Measurements from ENCODE around the gene NADSYN1.
"Not testable (repeated sequence)": the region's sequence is repeated elsewhere in the genome, so short reads cannot be mapped to it uniquely, and the experiment has no call there.

Gene NADSYN1

DNA sequence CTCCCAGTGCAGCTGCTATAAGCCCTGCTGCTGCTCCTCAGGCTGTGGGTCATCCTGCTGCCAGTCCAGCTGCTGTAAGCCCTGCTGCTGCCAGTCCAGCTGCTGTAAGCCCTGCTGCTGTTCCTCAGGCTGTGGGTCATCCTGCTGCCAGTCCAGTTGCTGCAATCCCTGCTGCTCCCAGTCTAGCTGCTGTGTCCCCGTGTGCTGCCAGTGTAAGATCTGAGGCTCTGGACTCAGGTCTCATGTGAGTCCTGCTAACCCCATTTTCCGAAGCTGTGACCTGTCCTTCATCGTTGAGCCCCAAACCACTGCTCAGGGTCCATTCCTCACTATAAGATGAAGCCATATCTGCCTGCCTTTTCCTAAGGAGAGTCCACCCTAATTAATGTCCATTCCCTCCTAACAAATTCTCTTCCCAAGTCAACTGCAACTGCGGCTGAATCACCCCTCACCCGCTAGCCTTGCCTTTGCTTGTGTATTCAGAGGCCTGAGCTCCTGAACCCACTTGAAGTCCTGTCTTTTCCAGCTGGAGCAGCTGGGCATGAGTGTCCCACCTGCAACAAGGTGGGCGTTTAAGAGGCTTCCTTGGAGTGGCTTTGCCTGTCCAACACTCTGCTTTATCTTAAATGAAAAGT is 74.7 kb downstream of the NADSYN1 start:
- no peak for DNase-seq (ENCODE audit: low read depth in 2 of 2)
- no peak overlapping the region for H3K4me3 ChIP-seq (replicated peaks in 1 of 2; ENCODE audit: low read depth in 2 of 2, low read length in 2 of 2)
- TF ChIP-seq, protein P1, sequence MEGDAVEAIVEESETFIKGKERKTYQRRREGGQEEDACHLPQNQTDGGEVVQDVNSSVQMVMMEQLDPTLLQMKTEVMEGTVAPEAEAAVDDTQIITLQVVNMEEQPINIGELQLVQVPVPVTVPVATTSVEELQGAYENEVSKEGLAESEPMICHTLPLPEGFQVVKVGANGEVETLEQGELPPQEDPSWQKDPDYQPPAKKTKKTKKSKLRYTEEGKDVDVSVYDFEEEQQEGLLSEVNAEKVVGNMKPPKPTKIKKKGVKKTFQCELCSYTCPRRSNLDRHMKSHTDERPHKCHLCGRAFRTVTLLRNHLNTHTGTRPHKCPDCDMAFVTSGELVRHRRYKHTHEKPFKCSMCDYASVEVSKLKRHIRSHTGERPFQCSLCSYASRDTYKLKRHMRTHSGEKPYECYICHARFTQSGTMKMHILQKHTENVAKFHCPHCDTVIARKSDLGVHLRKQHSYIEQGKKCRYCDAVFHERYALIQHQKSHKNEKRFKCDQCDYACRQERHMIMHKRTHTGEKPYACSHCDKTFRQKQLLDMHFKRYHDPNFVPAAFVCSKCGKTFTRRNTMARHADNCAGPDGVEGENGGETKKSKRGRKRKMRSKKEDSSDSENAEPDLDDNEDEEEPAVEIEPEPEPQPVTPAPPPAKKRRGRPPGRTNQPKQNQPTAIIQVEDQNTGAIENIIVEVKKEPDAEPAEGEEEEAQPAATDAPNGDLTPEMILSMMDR (IDR thresholded peaks at IDR 0.05; ENCODE audit: low read depth, low read length): no peak

DNA sequence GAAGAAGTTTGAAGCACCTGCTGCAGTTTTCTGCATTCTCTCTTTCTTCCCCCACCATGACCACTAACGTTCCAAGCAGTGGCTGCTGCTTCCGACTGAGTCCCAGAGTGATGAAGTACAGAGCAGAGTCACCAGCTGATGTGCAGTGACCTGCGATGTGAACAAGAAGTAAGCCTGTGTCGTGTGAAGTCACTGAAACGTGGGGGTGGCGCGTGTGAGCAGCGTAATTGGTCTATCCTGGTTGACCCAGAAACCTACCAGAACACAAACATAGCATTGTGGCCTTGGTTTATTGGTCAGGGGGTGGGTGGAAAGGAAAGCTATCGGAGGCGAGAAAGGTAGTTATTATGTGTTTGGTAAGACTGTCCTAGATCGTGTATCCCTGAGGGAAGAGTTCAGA is 77.6 kb downstream of the NADSYN1 start:
- TF ChIP-seq, protein P1 (IDR thresholded peaks at IDR 0.05; ENCODE audit: low read depth, low read length): no peak
- no peak for DNase-seq (ENCODE audit: low read depth in 2 of 2)
- no peak overlapping the region for H3K4me3 ChIP-seq (replicated peaks in 1 of 2; ENCODE audit: low read depth in 2 of 2, low read length in 2 of 2)

DNA sequence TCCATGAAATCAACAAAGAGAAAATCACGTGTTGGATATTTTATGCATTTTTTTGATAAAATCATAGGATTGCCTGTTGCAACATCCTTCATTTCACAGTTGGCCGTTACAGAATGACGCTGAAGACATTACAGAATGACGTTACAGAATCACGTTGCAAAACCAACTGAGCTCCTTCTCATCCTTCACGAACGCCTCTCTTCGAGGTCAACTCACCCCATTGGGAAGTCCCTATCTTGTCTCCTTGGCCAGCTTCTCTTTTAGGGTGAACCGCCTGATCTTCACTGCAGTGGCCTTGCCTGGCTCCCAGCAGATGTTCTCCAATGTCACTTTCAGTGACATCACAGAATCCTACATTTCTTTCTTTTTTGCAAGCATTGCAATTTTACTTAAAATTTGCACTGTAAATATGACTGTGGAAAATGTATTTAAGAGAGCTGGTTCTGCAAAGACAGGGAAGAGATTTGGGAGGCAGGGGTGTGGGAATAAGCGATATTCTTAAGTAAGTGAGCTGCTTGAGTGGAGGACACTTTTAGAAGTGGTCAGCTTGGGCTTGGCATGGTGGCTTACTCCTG is 79.1 kb downstream of the NADSYN1 start:
- H3K4me3 ChIP-seq (replicated peaks in 1 of 2; ENCODE audit: low read depth in 2 of 2, low read length in 2 of 2): no peak overlapping the region
- no peak for DNase-seq (ENCODE audit: low read depth in 2 of 2)
- TF ChIP-seq, protein P1 (IDR thresholded peaks at IDR 0.05; ENCODE audit: low read depth, low read length): no peak

DNA sequence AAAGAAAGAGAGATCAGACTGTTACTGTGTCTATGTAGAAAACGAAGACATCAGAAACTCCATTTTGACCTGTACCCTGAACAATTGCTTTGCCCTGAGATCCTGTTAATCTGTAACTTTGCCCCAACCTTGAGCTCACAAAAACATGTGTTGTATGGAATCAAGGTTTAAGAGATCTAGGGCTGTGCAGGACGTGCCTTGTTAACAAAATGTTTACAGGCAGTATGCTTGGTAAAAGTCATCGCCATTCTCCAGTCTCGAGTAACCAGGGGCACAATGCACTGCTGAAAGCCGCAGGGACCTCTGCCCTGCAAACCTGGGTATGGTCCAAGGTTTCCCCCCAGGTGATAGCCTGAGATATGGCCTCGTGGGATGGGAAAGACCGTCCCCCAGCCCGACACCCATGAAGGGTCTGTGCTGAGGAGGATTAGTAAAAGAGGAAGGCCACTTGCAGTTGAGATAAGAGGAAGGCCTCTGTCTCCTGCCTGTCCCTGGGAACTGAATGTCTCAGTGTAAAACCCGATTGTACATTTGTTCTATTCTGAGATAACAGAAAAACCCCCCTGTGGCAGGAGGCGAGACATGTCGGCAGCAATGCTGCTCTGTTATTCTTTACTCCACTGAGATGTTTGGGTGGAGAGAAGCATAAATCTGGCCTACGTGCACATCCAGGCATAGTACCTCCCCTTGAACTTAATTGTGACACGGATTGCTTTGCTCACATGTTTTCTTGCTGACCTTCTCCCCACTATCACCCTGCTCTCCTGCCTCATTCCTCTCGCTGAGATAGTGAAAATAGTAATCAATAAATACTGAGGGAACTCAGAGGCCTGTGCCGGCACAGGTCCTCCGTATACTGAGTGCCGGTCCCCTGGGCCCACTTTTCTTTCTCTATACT is 82.0 kb downstream of the NADSYN1 start:
- not testable (repeated sequence) for H3K4me3 ChIP-seq (replicated peaks in 1 of 2; ENCODE audit: low read depth in 2 of 2, low read length in 2 of 2); DNase-seq (ENCODE audit: low read depth in 2 of 2)

DNA sequence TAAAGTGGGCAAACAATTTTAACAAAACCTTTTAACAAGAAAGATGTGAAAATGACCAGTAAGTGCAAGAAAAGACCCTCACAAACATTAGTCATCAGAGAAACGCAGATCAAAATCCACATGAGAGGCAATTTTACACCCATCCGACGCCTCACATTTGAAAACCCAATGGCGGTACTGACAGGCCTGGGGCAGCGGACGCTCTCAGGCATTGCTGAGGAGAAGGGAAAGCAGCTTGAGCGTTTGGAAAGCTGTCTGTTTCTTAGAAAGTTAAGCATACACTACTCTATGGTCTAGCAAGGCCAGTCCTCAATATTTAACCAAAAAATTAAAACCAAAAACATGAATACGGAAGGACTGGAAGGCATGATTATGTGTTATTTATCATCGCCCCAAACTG is 82.8 kb downstream of the NADSYN1 start:
- no peak for DNase-seq (ENCODE audit: low read depth in 2 of 2)
- H3K4me3 ChIP-seq (replicated peaks in 1 of 2; ENCODE audit: low read depth in 2 of 2, low read length in 2 of 2): no peak overlapping the region
- TF ChIP-seq, protein P1 (IDR thresholded peaks at IDR 0.05; ENCODE audit: low read depth, low read length): no peak

DNA sequence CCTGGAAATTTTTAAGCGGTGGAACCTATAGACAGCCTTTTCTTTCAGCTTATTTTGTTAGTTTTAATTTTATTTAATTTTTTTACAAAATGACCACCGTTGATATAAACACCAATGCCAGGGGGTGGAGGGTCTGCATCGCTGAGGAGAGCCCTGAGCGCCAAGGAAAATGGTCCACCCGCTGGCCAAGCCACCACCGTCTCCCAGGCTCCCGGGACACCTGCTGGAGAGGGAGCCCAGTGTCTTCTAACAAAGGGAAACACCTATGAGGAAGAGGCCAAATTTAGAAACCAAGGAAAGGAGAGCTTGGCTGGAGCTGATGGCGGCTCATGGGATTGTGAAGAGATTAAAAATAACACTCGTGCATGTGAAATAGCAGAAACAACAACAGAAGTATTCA is 84.5 kb downstream of the NADSYN1 start:
- TF ChIP-seq, protein P1 (IDR thresholded peaks at IDR 0.05; ENCODE audit: low read depth, low read length): no peak
- no peak overlapping the region for H3K4me3 ChIP-seq (replicated peaks in 1 of 2; ENCODE audit: low read depth in 2 of 2, low read length in 2 of 2)

DNA sequence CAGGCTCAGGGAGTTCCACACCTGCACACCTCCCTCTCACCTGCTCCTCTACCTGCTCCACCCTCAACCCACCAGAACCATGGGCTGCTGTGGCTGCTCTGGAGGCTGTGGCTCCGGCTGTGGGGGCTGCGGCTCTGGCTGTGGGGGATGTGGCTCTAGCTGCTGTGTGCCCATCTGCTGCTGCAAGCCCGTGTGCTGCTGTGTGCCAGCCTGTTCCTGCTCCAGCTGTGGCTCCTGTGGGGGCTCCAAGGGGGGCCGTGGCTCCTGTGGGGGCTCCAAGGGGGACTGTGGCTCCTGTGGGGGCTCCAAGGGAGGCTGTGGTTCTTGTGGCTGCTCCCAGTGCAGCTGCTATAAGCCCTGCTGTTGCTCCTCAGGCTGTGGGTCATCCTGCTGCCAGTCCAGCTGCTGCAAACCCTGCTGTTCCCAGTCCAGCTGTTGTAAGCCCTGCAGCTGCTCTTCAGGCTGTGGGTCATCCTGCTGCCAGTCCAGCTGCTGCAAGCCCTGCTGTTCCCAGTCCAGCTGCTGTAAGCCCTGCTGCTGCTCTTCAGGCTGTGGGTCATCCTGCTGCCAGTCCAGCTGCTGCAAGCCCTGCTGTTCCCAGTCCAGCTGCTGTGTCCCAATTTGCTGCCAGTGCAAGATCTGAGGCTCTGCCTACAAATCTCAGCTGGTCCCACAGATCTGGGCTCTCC is 85.1 kb downstream of the NADSYN1 start, which contains the start of gene KRTAP5-8:
KRTAP5-8 (plus strand) TSS at position 49 of the 689 bp plus-strand sequence; CDS start at position 80, 31 bp downstream.
- DNase-seq (ENCODE audit: low read depth in 2 of 2); H3K4me3 ChIP-seq (replicated peaks in 1 of 2; ENCODE audit: low read depth in 2 of 2, low read length in 2 of 2): not testable (repeated sequence)

More for the DNA sequence above, 84.5 kb downstream of the NADSYN1 start:
- DNase-seq (ENCODE audit: low read depth in 2 of 2): no peak

Data from cardiac fibroblast (primary cell).